HG03558 (cell line): ENCODE data around the gene GBX2.

Experiments used
- ATAC-seq: cut with Tn5 transposase; IDR thresholded peaks from one replicate; pipeline ENCODE4 v1.9.1; 2021; ENCODE audit warnings: moderate number of reproducible peaks; ENCODE audit not compliant: unreplicated experiment; ENCODE audit errors: extremely low read depth

The GBX2 gene

GRCh38 chr2:236169741-236170589, 1.8 kb upstream of the GBX2 start:
- no peak for ATAC-seq

DNA sequence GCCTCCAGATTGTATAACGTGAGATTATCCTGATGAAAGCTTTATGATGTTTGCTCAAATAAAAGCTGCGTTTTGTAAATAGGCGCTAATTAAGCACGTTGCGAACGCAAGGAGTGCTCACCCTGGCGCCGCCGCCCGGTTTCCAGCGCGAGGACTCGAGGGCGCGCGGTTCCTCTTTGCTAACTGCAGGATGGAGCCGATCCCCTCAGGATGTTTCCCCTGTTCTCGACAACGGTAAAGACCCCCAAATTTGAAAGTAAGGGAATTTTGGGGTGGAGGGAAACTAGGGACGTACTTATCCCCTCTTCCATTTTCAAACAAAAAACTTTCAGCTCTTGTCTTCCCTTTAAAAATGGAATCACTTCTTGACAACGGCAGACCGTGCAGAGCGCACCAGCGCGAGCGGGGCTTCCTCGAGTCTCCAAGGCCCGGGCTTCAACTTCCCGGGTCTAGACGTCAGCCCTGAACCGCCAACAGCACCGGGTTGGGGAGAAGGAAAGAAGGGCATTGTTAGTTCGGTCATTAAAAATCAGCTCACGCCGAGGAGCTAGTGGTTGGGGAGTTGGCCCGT, 1.1 kb upstream of the GBX2 start:
- no peak for ATAC-seq

GRCh38 chr2:236167297-236168109, 683 bp downstream of the GBX2 start:
- no peak for ATAC-seq

GRCh38 chr2:236166796-236167296, 1.3 kb downstream of the GBX2 start:
- ATAC-seq, result no peak

DNA sequence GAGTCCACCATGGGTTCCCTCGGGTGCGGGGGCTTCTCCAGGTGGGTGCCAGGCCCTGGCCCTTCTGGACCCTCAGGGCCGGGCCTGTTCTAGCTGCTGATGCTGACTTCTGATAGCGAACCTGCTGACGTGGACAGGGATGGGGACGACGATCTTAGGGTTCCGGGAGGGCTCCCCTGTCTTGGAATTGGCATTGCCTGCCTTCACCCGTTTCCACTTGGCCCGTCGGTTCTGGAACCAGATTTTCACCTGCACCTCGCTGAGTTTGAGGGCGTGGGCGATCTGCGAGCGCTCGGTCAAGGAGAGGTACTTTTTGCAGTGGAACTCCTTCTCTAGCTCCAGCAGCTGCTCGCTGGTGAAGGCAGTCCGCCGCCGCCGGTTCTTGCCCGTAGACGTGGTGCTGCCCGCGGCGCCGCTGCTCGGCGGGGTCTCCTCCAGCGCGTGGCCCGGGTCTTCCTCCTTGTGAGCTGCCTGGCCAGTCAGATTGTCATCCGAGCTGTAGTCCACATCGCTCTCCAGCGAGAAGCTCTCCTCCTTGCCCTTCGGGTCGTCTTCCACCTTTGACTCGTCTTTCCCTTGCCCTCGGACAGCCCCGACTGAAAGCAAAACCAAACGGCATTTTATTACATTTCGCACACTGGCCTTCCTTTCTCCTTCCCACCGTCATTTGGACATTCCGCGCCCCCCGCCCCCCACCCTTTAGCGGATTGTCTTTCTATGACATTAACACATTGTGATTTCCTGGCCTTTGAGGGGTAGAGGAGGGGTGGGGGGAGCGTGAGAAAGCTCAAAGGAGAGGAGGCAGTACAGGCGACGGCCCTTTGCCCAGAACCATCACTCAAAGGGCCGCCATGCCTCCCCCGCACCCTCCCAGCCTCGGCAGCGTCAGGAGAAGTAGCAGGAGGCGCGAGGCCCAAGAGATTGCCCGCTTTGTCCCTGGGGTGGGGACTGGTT, 2.1 kb downstream of the GBX2 start:
- no peak for ATAC-seq

- ATAC-seq, result no peak
Measured at GRCh38 chr2:236164925-236165841, 3.0 kb downstream of the GBX2 start.

DNA sequence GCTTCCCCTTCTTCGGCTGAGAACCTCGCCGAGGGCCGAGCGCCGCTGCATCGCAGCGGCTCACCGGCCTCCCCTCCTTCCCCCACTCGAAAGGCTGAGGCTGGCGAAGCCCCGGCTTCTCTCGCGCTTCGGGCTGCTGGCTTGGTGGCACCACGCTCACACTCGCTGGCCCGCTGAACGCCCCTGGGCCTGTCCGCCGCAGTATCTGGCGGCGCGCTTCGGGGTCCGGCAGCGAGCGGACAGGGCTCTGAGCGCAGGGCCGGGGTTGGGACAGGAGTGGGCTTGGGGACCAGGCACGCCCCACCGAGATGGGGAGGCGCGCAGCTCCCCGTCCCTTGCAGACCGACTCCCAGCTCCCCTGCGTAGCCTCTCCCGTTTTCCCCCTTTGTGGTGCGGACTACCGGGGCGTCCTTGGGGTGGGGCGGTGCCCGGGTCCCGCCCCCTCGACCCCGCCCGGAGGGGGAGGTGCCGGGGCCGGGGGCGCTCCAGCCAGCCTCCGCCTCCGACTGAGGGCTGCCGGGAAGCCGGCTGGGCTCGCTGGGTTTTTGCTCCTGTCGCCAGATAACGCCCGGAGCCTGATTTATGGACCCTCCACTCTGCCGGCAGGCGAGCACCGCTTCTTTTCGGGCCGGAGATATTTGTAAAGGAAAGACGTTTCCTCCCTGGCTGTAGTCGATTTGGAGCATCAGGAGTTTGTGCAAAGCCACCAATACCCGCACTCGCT, 3.8 kb downstream of the GBX2 start:
- no peak for ATAC-seq

GRCh38 chr2:236163471-236164200, 4.5 kb downstream of the GBX2 start:
- no peak for ATAC-seq

DNA sequence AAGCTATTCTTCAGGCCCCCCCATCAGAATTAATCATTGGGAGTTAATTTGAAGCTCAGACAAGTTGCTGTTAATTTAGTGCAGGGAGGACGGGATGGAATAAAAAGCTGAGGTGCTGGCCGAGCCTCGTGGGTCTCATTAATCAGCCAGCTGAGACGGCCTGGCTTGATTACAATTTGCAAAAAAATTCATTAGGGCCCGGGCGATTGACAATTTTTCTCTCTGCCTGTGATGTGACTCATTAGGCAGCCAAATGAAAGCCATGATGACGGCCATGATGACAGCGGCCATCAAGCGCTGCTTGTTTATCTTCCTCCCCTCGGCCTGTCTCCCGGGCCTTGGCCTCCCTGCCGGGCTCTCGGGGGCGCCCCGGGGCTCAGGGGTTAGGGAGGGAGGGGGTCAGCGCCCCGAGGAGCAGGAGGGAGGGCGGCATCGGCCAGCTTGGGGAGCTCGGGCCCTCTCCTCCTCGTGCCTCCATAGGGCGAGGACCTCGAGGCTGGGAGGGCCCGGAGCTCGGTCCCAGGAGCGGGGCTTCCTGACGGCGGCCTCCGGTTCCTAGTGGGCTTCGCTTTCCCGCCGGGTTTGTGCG, 5.2 kb downstream of the GBX2 start:
- no peak for ATAC-seq

DNA sequence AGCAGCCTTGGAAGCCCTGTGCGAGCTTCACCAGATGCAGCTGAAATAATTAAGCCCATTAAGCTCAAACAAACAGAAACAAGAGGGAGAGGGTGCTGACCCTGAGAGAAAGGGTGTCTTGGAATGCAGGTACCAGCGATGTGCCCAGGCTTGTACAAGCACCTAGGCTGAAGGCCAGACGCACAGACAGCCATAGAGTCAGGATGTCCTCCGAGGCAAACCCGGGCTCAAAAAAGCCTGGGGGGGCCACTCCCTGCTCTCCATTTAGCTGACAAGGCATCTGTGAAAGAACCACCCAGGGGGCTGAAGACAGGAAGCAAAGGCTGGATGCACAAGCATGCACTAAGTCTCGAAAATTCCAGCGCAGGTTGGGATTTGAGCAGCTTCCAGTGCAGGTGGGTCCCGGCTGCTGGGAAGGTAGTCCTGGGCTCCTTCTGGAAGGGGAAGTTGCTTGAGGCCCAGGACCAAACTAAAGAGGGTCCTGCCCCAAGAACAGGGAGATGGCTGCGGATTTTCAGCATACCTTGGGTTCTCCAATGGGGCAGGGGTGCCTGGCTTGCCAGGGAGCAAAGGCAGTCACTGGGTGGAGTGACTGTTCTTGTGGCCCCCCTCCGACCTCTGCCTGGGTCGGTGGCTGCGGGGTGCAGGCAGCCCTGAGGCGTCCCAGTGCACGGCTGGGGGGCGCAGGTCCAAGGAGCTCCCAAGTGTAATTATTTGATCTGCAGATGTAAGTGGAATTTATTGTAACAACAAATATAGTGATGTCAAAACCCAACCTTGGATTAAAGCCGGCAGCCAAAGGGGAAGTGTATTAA, 5.9 kb downstream of the GBX2 start:
- no peak for ATAC-seq

GRCh38 chr2:236161531-236161930, 6.7 kb downstream of the GBX2 start:
- ATAC-seq, result no peak

DNA sequence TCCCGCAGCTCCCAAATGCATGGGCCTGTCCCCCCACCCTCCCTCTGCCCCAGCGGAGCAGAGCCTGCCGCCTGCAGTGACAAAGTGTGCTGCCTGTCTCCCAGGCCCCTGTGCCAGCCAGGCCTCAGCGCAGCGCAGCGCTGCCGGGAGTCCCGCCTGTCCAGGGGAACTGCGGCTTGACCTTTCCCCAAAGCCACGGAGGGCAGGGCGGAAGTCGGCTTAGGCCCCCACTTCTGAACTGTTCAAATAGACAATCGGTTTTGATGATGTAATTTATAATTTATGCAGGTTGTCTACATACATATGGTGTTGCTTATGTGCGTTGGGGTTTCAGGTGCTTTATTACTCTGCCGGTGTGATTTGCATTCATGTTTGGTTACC, 7.1 kb downstream of the GBX2 start:
- no peak for ATAC-seq

- no peak for ATAC-seq
Measured at GRCh38 chr2:236160366-236161081, 7.7 kb downstream of the GBX2 start.

DNA sequence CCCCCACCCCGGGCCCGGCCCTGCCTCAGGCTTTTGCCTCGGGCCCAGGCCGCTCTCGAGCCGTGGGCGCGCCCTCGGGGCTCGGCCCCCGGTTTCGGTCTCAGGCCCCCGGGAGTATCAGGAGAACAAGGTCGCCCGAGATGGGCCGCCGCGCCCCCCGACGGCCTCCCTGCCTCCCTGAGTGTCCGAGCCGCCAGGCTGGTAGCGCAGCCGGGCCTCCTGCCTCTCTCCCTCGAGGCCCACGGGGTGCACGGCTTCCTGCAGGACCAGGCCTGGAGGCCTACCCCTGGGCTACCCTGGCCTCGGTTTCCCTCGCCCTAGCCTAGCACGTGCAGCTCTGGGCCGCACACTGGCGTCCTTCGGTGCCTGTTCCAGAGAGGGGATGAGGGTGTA, 8.4 kb downstream of the GBX2 start:
- ATAC-seq, result no peak

DNA sequence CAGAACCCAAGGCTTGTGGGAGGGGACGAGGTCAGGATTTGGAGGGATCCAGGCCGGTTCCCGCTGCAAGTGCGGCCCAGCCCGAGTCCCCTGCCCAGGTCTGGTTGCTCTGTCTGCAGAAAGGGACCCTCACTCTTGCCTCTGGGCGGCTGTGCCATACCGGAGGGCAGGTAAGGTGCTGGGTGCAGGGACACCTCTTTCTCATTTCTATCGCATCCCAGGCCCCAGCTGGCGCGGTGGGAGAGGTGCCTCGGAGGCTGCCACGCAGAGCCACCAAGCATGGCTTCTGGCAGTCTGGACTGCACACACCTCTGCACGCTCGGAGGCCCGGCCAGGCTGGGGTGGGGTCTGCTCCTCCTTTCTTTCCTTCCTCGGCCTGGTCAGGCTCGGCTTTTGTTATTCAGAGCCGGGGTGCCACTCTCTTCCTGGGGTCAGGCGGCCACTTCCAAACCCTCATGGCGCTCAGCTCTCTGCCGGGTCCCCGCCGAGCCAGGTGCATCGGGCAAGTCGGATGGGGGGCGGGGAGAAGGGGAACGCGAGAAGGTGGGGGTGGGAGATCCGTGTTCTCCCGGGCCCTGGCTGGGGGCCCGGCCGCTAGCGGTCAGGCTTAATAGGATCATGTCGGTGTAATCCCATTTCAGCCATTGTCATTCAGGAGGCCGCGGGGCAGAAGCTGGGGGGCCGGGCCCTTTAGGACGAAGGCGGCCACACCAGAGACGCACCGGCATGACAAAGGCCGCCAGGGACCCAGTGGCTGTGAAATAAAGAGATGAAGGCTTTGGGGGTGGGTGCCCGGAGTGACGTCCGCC, 9.0 kb downstream of the GBX2 start:
- ATAC-seq, result no peak
